ENCODE measurements around the gene CDH7.

GRCh38 chr18:65815506-65815905 is 64.7 kb downstream of the CDH7 start:
- TF ChIP-seq CTCF (IDR thresholded peaks at IDR 0.05): no peak
- no peak for TF ChIP-seq POLR2A (IDR thresholded peaks at IDR 0.05)

Measured in Peyer's patch (tissue), 4 donors.